IMR-90 (cell line): ENCODE data around the gene SLC35E4. TPM values are rescaled to one million over a fixed set of nuclear protein-coding genes. Genes with fewer than 3 reads are reported as not detected.

Experiments
- ATAC-seq: fragments of 200-7000 bp; cut with Tn5 transposase; 2 replicates; pipeline ENCODE4 v1.9.1; 2020; ENCODE audit warnings: low read depth, mild to moderate bottlenecking, moderate library complexity
- BruUV-seq: library from RNA; stranded (reverse); fragments of 400-500 nt; replicated peaks from 2 replicates; lab custom pipeline; 2021; lab: Mats Ljungman, UMichigan
- CTCF ChIA-PET: fragments of 300-600 bp; formaldehyde crosslinking; extraction: SDS; loops from one replicate; lab custom pipeline; 2021; ENCODE audit warnings: antibody characterized with exemption; lab: Yijun Ruan, JAX
- POLR2A ChIA-PET: fragments of 300-600 bp; sonication (Branson Sonifier 250); formaldehyde crosslinking; loops from one replicate; lab custom pipeline; 2022; ENCODE audit warnings: antibody characterized with exemption; ENCODE audit not compliant: unreplicated experiment; lab: Charles Lee
- DNase-seq: peaks from one replicate; pipeline ENCODE4 v3.0.0; 2013
- H2AFZ ChIP-seq: replicated peaks from 2 replicates; pipeline ENCODE3; 2013; ENCODE audit warnings: low read length, mild to moderate bottlenecking; ENCODE audit not compliant: poor library complexity
- H2AK5ac ChIP-seq: 2 replicates; pipeline ENCODE4 v1.6.1; 2013; ENCODE audit warnings: low read depth, low read length, inconsistent platforms
- H2AK9ac ChIP-seq: replicated peaks from 2 replicates; pipeline ENCODE3; 2013; ENCODE audit warnings: mild to moderate bottlenecking, low read depth, low read length, moderate library complexity; ENCODE audit not compliant: poor library complexity
- H2BK120ac ChIP-seq: 2 replicates; pipeline ENCODE4 v1.6.1; 2013; ENCODE audit warnings: low read depth, low read length, inconsistent platforms
- H2BK15ac ChIP-seq: 3 replicates; pipeline ENCODE4 v1.6.1; 2013; ENCODE audit warnings: low read depth, low read length, inconsistent platforms
- H2BK20ac ChIP-seq: 2 replicates; pipeline ENCODE4 v1.6.1; 2013; ENCODE audit warnings: low read depth, mild to moderate bottlenecking, inconsistent platforms, low read length, moderate library complexity
- H2BK5ac ChIP-seq: 2 replicates; pipeline ENCODE4 v1.6.1; 2013; ENCODE audit warnings: mild to moderate bottlenecking, low read depth, low read length, inconsistent platforms; ENCODE audit not compliant: poor library complexity, severe bottlenecking
- H3K14ac ChIP-seq: replicated peaks from 2 replicates; pipeline ENCODE4 v1.6.1; 2013; ENCODE audit warnings: low read depth, low read length, inconsistent platforms
- H3K18ac ChIP-seq: 2 replicates; pipeline ENCODE4 v1.6.1; 2013; ENCODE audit warnings: low read depth, low read length, control low read depth
- H3K23ac ChIP-seq: 2 replicates; pipeline ENCODE4 v1.6.1; 2013; ENCODE audit warnings: low read depth, low read length, inconsistent platforms
- H3K27ac ChIP-seq: 2 replicates; pipeline ENCODE4 v1.5.1; 2013; ENCODE audit warnings: mild to moderate bottlenecking, control low read depth, low read length; ENCODE audit not compliant: insufficient read depth
- H3K27me3 ChIP-seq: 2 replicates; pipeline ENCODE4 v1.6.1; 2013; ENCODE audit warnings: low read length; ENCODE audit not compliant: control insufficient read depth, insufficient read depth
- H3K36me3 ChIP-seq: 2 replicates; pipeline ENCODE4 v1.6.1; 2013; ENCODE audit warnings: low read length, mixed read lengths; ENCODE audit not compliant: control insufficient read depth, insufficient read depth
- H3K4ac ChIP-seq: 2 replicates; pipeline ENCODE4 v1.6.1; 2013; ENCODE audit warnings: low read depth, low read length, inconsistent platforms
- H3K4me1 ChIP-seq: 2 replicates; pipeline ENCODE4 v1.6.1; 2013; ENCODE audit warnings: low read length, mixed read lengths; ENCODE audit not compliant: control insufficient read depth, insufficient read depth
- H3K4me2 ChIP-seq: 2 replicates; pipeline ENCODE4 v1.6.1; 2013; ENCODE audit warnings: low read depth, mild to moderate bottlenecking, control low read depth, low read length, moderate library complexity
- H3K4me3 ChIP-seq: 2 replicates; pipeline ENCODE4 v1.5.1; 2013; ENCODE audit warnings: low read depth, mild to moderate bottlenecking, control low read depth, low read length, moderate library complexity; ENCODE audit not compliant: insufficient read depth
- H3K56ac ChIP-seq: 2 replicates; pipeline ENCODE4 v1.6.1; 2013; ENCODE audit warnings: low read length, inconsistent platforms; ENCODE audit not compliant: insufficient read depth; ENCODE audit errors: extremely low read depth
- H3K79me1 ChIP-seq, 2 experiments: 2 replicates each; pipeline ENCODE4 v1.6.1; 2013; ENCODE audit warnings: low read length in 2 of 2, inconsistent platforms in 1 of 2, low read depth in 1 of 2
- H3K9ac ChIP-seq: 2 replicates; pipeline ENCODE4 v1.6.1; 2013; ENCODE audit warnings: low read depth, low read length, control low read depth
- H3K9me1 ChIP-seq: 2 replicates; pipeline ENCODE4 v1.6.1; 2013; ENCODE audit warnings: low read length, inconsistent platforms; ENCODE audit not compliant: insufficient read depth
- H3K9me3 ChIP-seq: 2 replicates; pipeline ENCODE4 v1.6.1; 2013; ENCODE audit warnings: low read length; ENCODE audit not compliant: control insufficient read depth, insufficient read depth
- H4K20me1 ChIP-seq: 2 replicates; pipeline ENCODE4 v1.6.1; 2013; ENCODE audit warnings: low read length, inconsistent platforms; ENCODE audit not compliant: insufficient read depth
- H4K5ac ChIP-seq: 2 replicates; pipeline ENCODE4 v1.6.1; 2013; ENCODE audit warnings: mild to moderate bottlenecking, low read depth, low read length, control low read depth
- H4K8ac ChIP-seq, 2 experiments: 2 replicates each; pipeline ENCODE4 v1.6.1; 2013; ENCODE audit warnings: low read depth in 2 of 2, low read length in 2 of 2, control low read depth in 1 of 2, inconsistent platforms in 1 of 2
- H4K91ac ChIP-seq: 2 replicates; pipeline ENCODE4 v1.6.1; 2013; ENCODE audit warnings: low read depth, low read length, inconsistent platforms; ENCODE audit not compliant: insufficient read depth
- MXI1 ChIP-seq: IDR thresholded peaks from 2 replicates; pipeline ENCODE4 v1.6.1; 2012; ENCODE audit warnings: low read depth, mild to moderate bottlenecking, low read length, moderate library complexity, borderline replicate concordance
- RCOR1 ChIP-seq: IDR thresholded peaks from 2 replicates; pipeline ENCODE4 v1.6.1; 2012; ENCODE audit warnings: mild to moderate bottlenecking, low read length, improper control_type of control experiment; ENCODE audit not compliant: insufficient replicate concordance
- WGBS, 2 experiments: methylation state at CpG; one replicate each; pipeline versions ENCODE4 v1.1.5 to v1.1.7; 2013; ENCODE audit warnings: missing lambda C conversion rate in 2 of 2; ENCODE audit not compliant: insufficient read length in 1 of 2; ENCODE audit errors: extremely low coverage in 2 of 2; 5-methylcytosine and 5-hydroxymethylcytosine counted together
- dilution Hi-C: fragments of 300-500 bp; cut with HindIII; formaldehyde crosslinking; loops from one replicate; pipeline ENCODE4 v1.14.3; 2018; ENCODE audit warnings: low sequenced_read_pairs; ENCODE audit not compliant: unreplicated experiment
- in situ Hi-C: fragments of 300-500 bp; cut with MboI; formaldehyde crosslinking; loops from 3 replicates; pipeline ENCODE4 v1.14.3; 2019; ENCODE audit warnings: low sequenced_read_pairs, inconsistent platforms, mixed read lengths
- intact Hi-C: fragments of 100-400 bp; cut with micrococcal nuclease; formaldehyde crosslinking; loops from 2 replicates; pipeline ENCODE4 v1.10.0; 2022
- polyA plus RNA-seq, 3 experiments: library from polyadenylated mRNA; depleted of rRNA; stranded (reverse); fragments of >200 nt; gene quantifications; 2 replicates each; pipeline ENCODE4 v1.2.3, GENCODE V29; 2012; ENCODE audit warnings: low replicate concordance in 1 of 3
- total RNA-seq: library from RNA; depleted of rRNA; stranded (reverse); fragments of >200 nt; gene quantifications from 2 replicates; pipeline ENCODE4 v1.2.3, GENCODE V29; 2012

The SLC35E4 gene
- total and polyA plus RNA-seq, 2 of the 4 experiments (the other 2 are of a cell fraction) = 5.7 to 6.8 TPM

DNA sequence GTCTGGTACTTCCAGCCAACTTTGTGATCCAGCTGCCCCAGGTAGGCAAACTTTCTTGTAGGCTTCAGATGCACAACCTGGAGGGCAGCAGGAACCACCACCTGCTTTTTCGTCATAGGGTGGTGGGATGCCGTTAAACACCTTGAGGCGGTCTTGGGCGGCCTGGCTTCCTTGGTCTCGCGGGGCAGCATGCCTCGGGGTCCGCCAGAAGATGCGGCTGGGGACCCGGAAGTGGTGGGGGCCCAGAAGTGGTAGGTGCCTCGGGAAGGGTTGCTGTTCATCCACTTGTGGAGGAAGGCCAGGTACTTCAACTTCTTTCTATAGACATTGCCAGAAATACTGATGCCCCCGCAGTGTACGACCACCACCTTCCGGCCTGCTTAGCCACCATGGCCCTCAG lies 18.8 kb downstream of the SLC35E4 start:
- in situ Hi-C loops (no loop called here), dilution Hi-C loops (no loop called here), intact Hi-C loops (no loop called here)
- Histone ChIP-seq H4K20me1 (no peaks in the 10 kb centered on the region), H3K36me3 (peaks cover 2% of the 10 kb centered on the region), H3K27me3 (no peaks in the 10 kb centered on the region), H3K23ac (no peak overlapping the region), H2AK5ac (no peak overlapping the region), H3K4ac (no peak overlapping the region), H2BK15ac (no peak overlapping the region), H3K27ac (no peak overlapping the region), H4K5ac (no peak overlapping the region), H2BK20ac (no peak overlapping the region), H2BK120ac (no peak overlapping the region), H3K4me1 (peaks cover 3% of the 10 kb centered on the region), H2BK5ac (no peak overlapping the region), H3K9me3 (no peaks in the 10 kb centered on the region), H3K4me3 (no peak overlapping the region), H4K91ac (no peak overlapping the region), H3K9me1 (peaks cover 3% of the 10 kb centered on the region; the same call in 1 of the 2 replicates), H3K4me2 (no peak overlapping the region), H3K9ac (no peak overlapping the region), H3K79me1 (peaks cover 0 to 10% of the 10 kb centered on the region in 2 experiments; a peak in 1 of 4 replicates), H3K18ac (no peak overlapping the region), H4K8ac (no peak overlapping the region), H2AK9ac (no peak overlapping the region), H3K14ac (no peak overlapping the region), H2AFZ (no peak overlapping the region), H3K56ac (no peak overlapping the region)
- no TSS peak for BruUV-seq
- 95% methylated on average over 4 of the region's 14 CpGs; no CpG with 5 or more reads in 1 of the 2 experiments for WGBS, 2 experiments
- ChIA-PET POLR2A (no interaction called here), CTCF (no interaction called here)
- no peak for ATAC-seq
- TF ChIP-seq MXI1 (no peak), RCOR1 (no peak)
- DNase-seq = no peak
